Endodermal cell (in vitro differentiated cells): ENCODE measurements around the gene GAGE1. TPM values are rescaled to one million over a fixed set of nuclear protein-coding genes. Genes with fewer than 3 reads are reported as not detected.

Experiments used
- DNase-seq: peaks from one replicate; pipeline ENCODE4 v3.0.0-alpha.2; 2017
- H3K27ac ChIP-seq: 2 replicates; pipeline ENCODE4 v1.5.1; 2013; ENCODE audit warnings: mild to moderate bottlenecking, low read depth, low read length, moderate library complexity
- H3K27me3 ChIP-seq: 2 replicates; pipeline ENCODE4 v1.6.1; 2013; ENCODE audit warnings: mild to moderate bottlenecking, low read length, moderate library complexity; ENCODE audit not compliant: insufficient read depth, control insufficient read depth, poor library complexity, severe bottlenecking
- H3K36me3 ChIP-seq: 2 replicates; pipeline ENCODE4 v1.7.0; 2013; ENCODE audit warnings: mild to moderate bottlenecking, low read length, moderate library complexity; ENCODE audit not compliant: control insufficient read depth, insufficient read depth
- H3K4me1 ChIP-seq: one replicate; pipeline ENCODE4 v1.7.0; 2013; ENCODE audit warnings: low read length; ENCODE audit not compliant: control insufficient read depth, insufficient read depth
- H3K4me3 ChIP-seq: 2 replicates; pipeline ENCODE4 v1.5.1; 2013; ENCODE audit warnings: mild to moderate bottlenecking, low read length, moderate library complexity
- H3K9ac ChIP-seq: 2 replicates; pipeline ENCODE4 v1.6.1; 2013; ENCODE audit warnings: mild to moderate bottlenecking, low read length, moderate library complexity; ENCODE audit not compliant: poor library complexity, severe bottlenecking; ENCODE audit errors: extremely low read depth
- H3K9me3 ChIP-seq: 2 replicates; pipeline ENCODE4 v1.6.1; 2013; ENCODE audit warnings: mild to moderate bottlenecking, low read length, moderate library complexity; ENCODE audit not compliant: control insufficient read depth
- H3K27ac Mint-ChIP-seq: 2 replicates; pipeline ENCODE4 v1.8.0; 2020; ENCODE audit warnings: mixed read lengths
- H3K27me3 Mint-ChIP-seq: 2 replicates; pipeline ENCODE4 v1.8.0; 2021; ENCODE audit warnings: mild to moderate bottlenecking, mixed read lengths; ENCODE audit not compliant: insufficient read depth
- H3K36me3 Mint-ChIP-seq: 2 replicates; pipeline ENCODE4 v1.8.0; 2020; ENCODE audit warnings: low read depth, mixed read lengths
- H3K4me1 Mint-ChIP-seq: 2 replicates; pipeline ENCODE4 v1.8.0; 2020; ENCODE audit warnings: mixed read lengths
- H3K4me3 Mint-ChIP-seq: 2 replicates; pipeline ENCODE4 v1.8.0; 2020; ENCODE audit warnings: mild to moderate bottlenecking, moderate library complexity, mixed read lengths
- H3K9me3 Mint-ChIP-seq: 2 replicates; pipeline ENCODE4 v1.8.0; 2020; ENCODE audit warnings: mild to moderate bottlenecking, mixed read lengths
- WGBS, 2 experiments: methylation state at CpG; one replicate each; pipeline versions ENCODE4 v1.1.5 to v1.1.7; 2013; ENCODE audit warnings: missing lambda C conversion rate in 2 of 2, mixed read lengths in 1 of 2; ENCODE audit not compliant: insufficient coverage in 1 of 2, insufficient read length in 1 of 2; 5-methylcytosine and 5-hydroxymethylcytosine counted together
- total RNA-seq, 2 donors: library from RNA; stranded (reverse); fragmentation: NEBNext Ultra II Directional in 1 of 2; extraction: Animal tissue kit (Norgen Biotek cat#: 25700) in 1 of 2; gene quantifications; 2 replicates in 1 of 2; 3 replicates in 1 of 2; pipeline ENCODE4 v1.2.1, GENCODE V29; 2021
- TF ChIP-seq, protein P1 (sequence below): fragments of 200-600 bp; sonication (generic); conservative IDR thresholded peaks from 2 replicates; pipeline ENCODE4 v1.5.0; 2021; ENCODE audit warnings: antibody characterized with exemption, mild to moderate bottlenecking

The GAGE1 gene
- total RNA-seq, 2 donors from 2014 or later, result not detected

- Mint-ChIP-seq H3K27ac (no peak overlapping the region), H3K36me3 (no peaks in the 10 kb centered on the region), H3K4me3 (no peak overlapping the region), H3K9me3 (peaks cover 47% of the 10 kb centered on the region), H3K27me3 (no peaks in the 10 kb centered on the region), H3K4me1 (no peaks in the 10 kb centered on the region)
- 92% methylated on average over 3 of the region's 3 CpGs; no CpG with 5 or more reads in 1 of the 2 experiments for WGBS, 2 experiments
- H3K9me3 ChIP-seq, result no peaks in the 10 kb centered on the region
- TF ChIP-seq, protein P1, sequence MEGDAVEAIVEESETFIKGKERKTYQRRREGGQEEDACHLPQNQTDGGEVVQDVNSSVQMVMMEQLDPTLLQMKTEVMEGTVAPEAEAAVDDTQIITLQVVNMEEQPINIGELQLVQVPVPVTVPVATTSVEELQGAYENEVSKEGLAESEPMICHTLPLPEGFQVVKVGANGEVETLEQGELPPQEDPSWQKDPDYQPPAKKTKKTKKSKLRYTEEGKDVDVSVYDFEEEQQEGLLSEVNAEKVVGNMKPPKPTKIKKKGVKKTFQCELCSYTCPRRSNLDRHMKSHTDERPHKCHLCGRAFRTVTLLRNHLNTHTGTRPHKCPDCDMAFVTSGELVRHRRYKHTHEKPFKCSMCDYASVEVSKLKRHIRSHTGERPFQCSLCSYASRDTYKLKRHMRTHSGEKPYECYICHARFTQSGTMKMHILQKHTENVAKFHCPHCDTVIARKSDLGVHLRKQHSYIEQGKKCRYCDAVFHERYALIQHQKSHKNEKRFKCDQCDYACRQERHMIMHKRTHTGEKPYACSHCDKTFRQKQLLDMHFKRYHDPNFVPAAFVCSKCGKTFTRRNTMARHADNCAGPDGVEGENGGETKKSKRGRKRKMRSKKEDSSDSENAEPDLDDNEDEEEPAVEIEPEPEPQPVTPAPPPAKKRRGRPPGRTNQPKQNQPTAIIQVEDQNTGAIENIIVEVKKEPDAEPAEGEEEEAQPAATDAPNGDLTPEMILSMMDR, result no peak
- no peaks in the 10 kb centered on the region for H3K27me3 ChIP-seq
- no peak overlapping the region for H3K9ac ChIP-seq
- DNase-seq, result no peak
- no peak overlapping the region for H3K27ac ChIP-seq
- H3K4me3 ChIP-seq, result no peak overlapping the region
- no peaks in the 10 kb centered on the region for H3K36me3 ChIP-seq
- no peaks in the 10 kb centered on the region for H3K4me1 ChIP-seq
Observed at GRCh38 chrX:49656533-49656932, 57.7 kb downstream of the GAGE1 start.

Other genes with a start within 250 kb of the GAGE1 start
- not detected for gene GAGE12C, start 66.8 kb upstream of the GAGE1 start, total RNA-seq
- gene GAGE12D, start 57.3 kb upstream of the GAGE1 start, total RNA-seq, result not detected
- not detected for gene GAGE12E, start 47.7 kb upstream of the GAGE1 start, total RNA-seq
- gene GAGE12F, start 38.2 kb upstream of the GAGE1 start, total RNA-seq, result not detected
- gene GAGE12G, start 28.6 kb upstream of the GAGE1 start, total RNA-seq, result not detected
- gene GAGE12H, start 19.1 kb upstream of the GAGE1 start, total RNA-seq, result not detected
- gene GAGE2A, start 9.5 kb upstream of the GAGE1 start, total RNA-seq, result not detected
- not detected for gene PAGE1, start 97.0 kb downstream of the GAGE1 start, total RNA-seq
- not detected for gene PAGE4, start 230.3 kb downstream of the GAGE1 start, total RNA-seq